ENCODE measurements around the gene ADAMTSL5. TPM values are rescaled to one million over a fixed set of nuclear protein-coding genes. Genes with fewer than 3 reads are reported as not detected.

Gene ADAMTSL5
- total and polyA plus RNA-seq, 2 donors (not counting 1 experiment from before 2014, with no cell fraction given): 3.1 to 4.7 TPM

DNA sequence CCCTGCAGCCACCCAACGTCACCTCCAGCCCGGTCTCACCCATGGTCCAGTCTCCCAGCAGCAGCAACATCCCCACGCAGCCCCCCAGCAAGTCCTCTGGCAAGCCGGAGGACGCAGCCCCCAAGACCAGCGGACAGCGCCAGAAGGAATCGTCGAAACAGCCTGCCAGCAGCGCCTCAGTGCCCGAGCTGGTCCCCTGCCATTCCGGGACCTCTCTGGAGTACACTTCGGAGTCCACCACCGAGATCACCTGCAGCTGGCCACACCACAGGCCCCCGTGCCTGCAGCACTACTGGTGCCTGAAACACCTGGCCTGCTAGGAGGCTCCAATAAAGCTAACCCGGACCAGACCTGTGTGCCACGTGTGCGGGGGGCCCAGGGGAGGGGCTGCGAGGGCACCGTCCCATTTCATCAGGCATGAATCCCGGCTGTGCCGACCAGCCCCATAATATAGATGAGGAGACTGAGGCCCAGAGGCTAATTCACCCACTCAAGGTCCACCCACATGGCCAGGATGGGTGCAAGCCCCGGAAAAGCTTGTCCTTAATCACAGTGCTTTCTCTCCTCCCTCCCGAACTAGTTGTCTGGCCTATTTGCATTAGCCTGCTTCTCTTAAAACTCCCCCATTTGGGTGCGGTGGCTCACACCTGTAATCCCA lies 15.1 kb downstream of the ADAMTSL5 start:
- no peaks in the 10 kb centered on the region for H3K9me3 ChIP-seq (ENCODE audit: control insufficient read depth, insufficient read depth, low read depth, low read length)
- H3K27me3 ChIP-seq (ENCODE audit: control insufficient read depth, insufficient read depth, low read length): peaks cover 8% of the 10 kb centered on the region
- no peaks in the 10 kb centered on the region for H4K20me1 ChIP-seq (ENCODE audit: control insufficient read depth, extremely low read depth, insufficient read depth, low read length)
- no peak overlapping the region for H3K4me2 ChIP-seq (ENCODE audit: extremely low read depth, insufficient read depth, low read length)
- no peak overlapping the region for H3K27ac ChIP-seq (ENCODE audit: insufficient read depth, low read length)
- no peaks in the 10 kb centered on the region for H3K36me3 ChIP-seq (ENCODE audit: control insufficient read depth, insufficient read depth, low read length)
- H3K4me1 ChIP-seq (ENCODE audit: control insufficient read depth, extremely low read depth, insufficient read depth, low read length): no peaks in the 10 kb centered on the region
- no peak overlapping the region for H2AFZ ChIP-seq (ENCODE audit: low read length)
- no peak overlapping the region for H3K4me3 ChIP-seq (replicated peaks in 1 of 4; ENCODE audit: control extremely low read depth in 1 of 4, insufficient read depth in 1 of 4, low read depth in 3 of 4, low read length in 4 of 4)
- DNase-seq (ENCODE audit: low read depth in 2 of 2): no peak
- H3K79me2 ChIP-seq (ENCODE audit: control insufficient read depth, insufficient read depth, low read length): no peaks in the 10 kb centered on the region
- TF ChIP-seq, protein P1, sequence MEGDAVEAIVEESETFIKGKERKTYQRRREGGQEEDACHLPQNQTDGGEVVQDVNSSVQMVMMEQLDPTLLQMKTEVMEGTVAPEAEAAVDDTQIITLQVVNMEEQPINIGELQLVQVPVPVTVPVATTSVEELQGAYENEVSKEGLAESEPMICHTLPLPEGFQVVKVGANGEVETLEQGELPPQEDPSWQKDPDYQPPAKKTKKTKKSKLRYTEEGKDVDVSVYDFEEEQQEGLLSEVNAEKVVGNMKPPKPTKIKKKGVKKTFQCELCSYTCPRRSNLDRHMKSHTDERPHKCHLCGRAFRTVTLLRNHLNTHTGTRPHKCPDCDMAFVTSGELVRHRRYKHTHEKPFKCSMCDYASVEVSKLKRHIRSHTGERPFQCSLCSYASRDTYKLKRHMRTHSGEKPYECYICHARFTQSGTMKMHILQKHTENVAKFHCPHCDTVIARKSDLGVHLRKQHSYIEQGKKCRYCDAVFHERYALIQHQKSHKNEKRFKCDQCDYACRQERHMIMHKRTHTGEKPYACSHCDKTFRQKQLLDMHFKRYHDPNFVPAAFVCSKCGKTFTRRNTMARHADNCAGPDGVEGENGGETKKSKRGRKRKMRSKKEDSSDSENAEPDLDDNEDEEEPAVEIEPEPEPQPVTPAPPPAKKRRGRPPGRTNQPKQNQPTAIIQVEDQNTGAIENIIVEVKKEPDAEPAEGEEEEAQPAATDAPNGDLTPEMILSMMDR (conservative IDR thresholded peaks at IDR 0.05 in 1 of 2, IDR thresholded peaks at IDR 0.05 in 1 of 2; ENCODE audit: low read depth in 1 of 2, low read length in 2 of 2): no peak
- no peak for TF ChIP-seq EZH2 (IDR thresholded peaks at IDR 0.05; ENCODE audit: low read length, missing control alignments)
- H3K9ac ChIP-seq (ENCODE audit: insufficient read depth, low read length): no peak overlapping the region

GRCh38 chr19:1496714-1497577 lies 15.9 kb downstream of the ADAMTSL5 start:
- H3K9me3 ChIP-seq (ENCODE audit: control insufficient read depth, insufficient read depth, low read depth, low read length): no peaks in the 10 kb centered on the region
- H3K4me3 ChIP-seq (replicated peaks in 1 of 4; ENCODE audit: control extremely low read depth in 1 of 4, insufficient read depth in 1 of 4, low read depth in 3 of 4, low read length in 4 of 4): no peak overlapping the region
- H3K36me3 ChIP-seq (ENCODE audit: control insufficient read depth, insufficient read depth, low read length): no peaks in the 10 kb centered on the region
- H3K4me1 ChIP-seq (ENCODE audit: control insufficient read depth, extremely low read depth, insufficient read depth, low read length): no peaks in the 10 kb centered on the region
- H2AFZ ChIP-seq (ENCODE audit: low read length): no peak overlapping the region
- H3K9ac ChIP-seq (ENCODE audit: insufficient read depth, low read length): no peak overlapping the region
- H4K20me1 ChIP-seq (ENCODE audit: control insufficient read depth, extremely low read depth, insufficient read depth, low read length): no peaks in the 10 kb centered on the region
- DNase-seq (ENCODE audit: low read depth in 2 of 2): no peak
- no peak for TF ChIP-seq EZH2 (IDR thresholded peaks at IDR 0.05; ENCODE audit: low read length, missing control alignments)
- TF ChIP-seq, protein P1 (conservative IDR thresholded peaks at IDR 0.05 in 1 of 2, IDR thresholded peaks at IDR 0.05 in 1 of 2; ENCODE audit: low read depth in 1 of 2, low read length in 2 of 2): no peak
- no peak overlapping the region for H3K27ac ChIP-seq (ENCODE audit: insufficient read depth, low read length)
- H3K4me2 ChIP-seq (ENCODE audit: extremely low read depth, insufficient read depth, low read length): no peak overlapping the region
- no peaks in the 10 kb centered on the region for H3K79me2 ChIP-seq (ENCODE audit: control insufficient read depth, insufficient read depth, low read length)
- H3K27me3 ChIP-seq (ENCODE audit: control insufficient read depth, insufficient read depth, low read length): peaks cover 8% of the 10 kb centered on the region

Measured in fibroblast of lung (primary cell).